ENCODE results near the gene KRT76.

KRT76 gene

DNA sequence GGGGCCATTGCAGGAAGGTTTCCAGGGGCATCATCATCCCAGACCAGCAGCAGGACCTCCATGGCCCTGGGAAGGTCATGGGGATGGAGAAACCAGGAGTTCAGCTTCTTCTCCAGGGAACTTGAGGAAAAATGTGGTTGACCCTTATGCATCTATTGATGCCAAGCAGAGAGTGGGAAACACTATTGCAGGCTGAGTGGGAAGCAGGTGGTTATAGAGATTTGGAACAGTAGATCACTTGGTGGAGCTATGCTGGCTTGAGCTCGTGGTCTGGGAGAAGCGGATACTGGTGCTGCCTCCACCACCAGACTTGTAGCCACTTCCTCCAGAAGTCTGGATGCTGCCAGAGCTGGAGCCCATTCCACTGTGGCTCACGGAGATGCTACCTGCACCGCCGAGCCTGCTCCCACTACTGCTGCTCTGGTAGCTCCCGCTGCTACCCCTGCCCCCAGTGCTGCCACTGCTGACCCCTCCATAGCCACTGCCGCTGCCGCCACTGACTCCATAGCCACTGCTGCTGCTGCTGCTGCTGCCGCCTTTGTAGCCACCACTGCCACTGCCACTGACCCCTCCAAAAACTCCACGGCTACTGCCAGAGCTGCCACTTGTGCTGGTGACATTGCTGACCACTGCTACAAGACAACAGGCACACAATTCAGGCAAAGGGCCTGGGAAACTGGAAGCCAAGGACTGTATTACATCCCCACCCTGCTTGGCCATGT is 8.5 kb downstream of the KRT76 start:
- TF ChIP-seq, protein P1, sequence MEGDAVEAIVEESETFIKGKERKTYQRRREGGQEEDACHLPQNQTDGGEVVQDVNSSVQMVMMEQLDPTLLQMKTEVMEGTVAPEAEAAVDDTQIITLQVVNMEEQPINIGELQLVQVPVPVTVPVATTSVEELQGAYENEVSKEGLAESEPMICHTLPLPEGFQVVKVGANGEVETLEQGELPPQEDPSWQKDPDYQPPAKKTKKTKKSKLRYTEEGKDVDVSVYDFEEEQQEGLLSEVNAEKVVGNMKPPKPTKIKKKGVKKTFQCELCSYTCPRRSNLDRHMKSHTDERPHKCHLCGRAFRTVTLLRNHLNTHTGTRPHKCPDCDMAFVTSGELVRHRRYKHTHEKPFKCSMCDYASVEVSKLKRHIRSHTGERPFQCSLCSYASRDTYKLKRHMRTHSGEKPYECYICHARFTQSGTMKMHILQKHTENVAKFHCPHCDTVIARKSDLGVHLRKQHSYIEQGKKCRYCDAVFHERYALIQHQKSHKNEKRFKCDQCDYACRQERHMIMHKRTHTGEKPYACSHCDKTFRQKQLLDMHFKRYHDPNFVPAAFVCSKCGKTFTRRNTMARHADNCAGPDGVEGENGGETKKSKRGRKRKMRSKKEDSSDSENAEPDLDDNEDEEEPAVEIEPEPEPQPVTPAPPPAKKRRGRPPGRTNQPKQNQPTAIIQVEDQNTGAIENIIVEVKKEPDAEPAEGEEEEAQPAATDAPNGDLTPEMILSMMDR (IDR thresholded peaks at IDR 0.05; ENCODE audit: extremely low read depth, missing control alignments), result no peak
- DNase-seq (ENCODE audit: low spot score), result no peak

DNA sequence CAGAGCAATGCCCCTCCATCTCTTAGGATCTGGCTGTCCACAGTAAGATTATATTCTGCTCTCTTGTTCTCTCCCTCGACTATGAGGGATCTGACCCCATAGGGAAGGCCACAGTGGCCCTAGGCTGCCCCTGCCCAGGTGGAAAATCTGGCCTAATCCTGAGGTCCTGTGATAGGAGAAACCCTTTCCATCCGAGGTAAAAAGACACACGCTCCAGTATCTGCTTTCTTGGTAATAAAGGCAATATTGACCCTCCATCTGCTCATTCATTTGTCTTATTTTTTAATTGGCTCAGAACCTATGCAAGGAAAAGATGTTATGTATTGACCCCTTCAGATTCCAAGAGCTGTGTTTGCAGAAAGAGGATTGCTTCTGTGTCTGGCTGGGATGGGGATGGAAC is 9.7 kb downstream of the KRT76 start:
- TF ChIP-seq, protein P1 (IDR thresholded peaks at IDR 0.05; ENCODE audit: extremely low read depth, missing control alignments), result no peak

DNA sequence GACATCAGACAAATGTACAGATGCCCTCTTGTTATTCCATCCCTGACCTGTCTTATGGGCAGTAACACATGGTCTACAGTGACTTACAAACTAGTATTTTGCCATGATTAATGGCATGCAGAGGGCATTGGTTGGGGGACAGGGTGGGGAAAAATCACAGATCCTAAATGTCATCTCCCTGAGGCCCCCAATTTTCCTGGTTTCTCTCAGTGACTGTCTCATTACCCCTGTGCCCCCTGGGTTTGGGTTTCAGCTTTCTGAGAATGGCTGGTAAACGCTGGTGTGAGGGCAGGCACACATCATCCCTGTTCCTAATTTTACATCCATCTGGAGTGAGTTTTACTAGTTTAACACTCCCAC is 10.1 kb downstream of the KRT76 start:
- DNase-seq (ENCODE audit: low spot score), result no peak
- TF ChIP-seq, protein P1 (IDR thresholded peaks at IDR 0.05; ENCODE audit: extremely low read depth, missing control alignments), result no peak

More for the DNA sequence above, 9.7 kb downstream of the KRT76 start:
- DNase-seq (ENCODE audit: low spot score), result no peak

DNA sequence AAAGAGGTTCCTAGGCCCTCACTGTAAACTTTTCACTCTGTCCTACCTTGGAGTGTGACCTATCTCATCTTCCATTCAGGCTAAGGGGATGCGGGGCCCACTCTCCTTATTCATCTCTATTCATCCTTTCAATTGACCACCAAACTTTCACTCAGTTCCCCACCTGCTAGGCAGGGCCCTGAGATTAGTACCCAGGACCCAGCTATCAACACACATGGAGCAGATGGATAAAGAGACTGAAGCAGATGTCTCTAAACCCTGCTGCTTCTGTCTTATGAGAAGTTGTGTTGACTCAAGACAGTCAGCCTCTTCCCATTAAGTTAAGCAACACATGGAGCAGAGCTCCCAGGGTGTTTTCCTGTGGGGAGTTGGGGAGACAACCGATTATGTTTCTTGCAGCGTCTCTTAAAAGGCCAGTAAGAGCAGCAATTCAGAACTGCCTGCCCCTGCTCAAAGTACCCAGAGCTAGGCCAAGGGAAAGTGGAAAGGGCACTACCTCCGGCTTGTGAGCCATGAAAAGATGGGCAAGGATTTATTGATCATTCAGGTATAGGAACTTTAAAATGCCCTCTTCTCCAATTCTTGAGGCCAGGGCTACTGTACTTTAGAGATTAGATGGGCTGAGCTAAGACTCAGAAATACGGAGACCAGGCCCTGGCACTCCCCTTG is 10.7 kb downstream of the KRT76 start:
- TF ChIP-seq, protein P1 (IDR thresholded peaks at IDR 0.05; ENCODE audit: extremely low read depth, missing control alignments), result no peak
- no peak for DNase-seq (ENCODE audit: low spot score)

DNA sequence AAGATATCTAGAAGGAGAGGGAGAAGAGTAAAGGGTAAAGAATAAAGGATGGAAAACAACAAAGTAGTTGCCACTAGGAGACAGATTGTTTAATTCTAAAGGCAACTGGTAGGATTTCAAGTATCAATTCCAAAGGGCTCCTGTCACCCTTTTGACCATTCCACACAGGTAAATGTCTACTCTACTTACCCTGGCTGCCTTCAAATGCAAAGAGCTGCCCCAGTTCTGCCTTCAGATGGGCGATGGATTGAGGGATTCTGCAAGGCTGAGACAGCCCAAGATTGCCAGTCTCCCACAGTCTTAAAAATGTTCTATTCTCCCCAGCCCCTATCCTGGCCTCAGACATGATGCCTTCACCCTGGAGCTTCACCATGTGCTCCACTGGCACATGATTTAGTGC is 11.4 kb downstream of the KRT76 start:
- DNase-seq (ENCODE audit: low spot score), result no peak
- TF ChIP-seq, protein P1 (IDR thresholded peaks at IDR 0.05; ENCODE audit: extremely low read depth, missing control alignments), result no peak

DNA sequence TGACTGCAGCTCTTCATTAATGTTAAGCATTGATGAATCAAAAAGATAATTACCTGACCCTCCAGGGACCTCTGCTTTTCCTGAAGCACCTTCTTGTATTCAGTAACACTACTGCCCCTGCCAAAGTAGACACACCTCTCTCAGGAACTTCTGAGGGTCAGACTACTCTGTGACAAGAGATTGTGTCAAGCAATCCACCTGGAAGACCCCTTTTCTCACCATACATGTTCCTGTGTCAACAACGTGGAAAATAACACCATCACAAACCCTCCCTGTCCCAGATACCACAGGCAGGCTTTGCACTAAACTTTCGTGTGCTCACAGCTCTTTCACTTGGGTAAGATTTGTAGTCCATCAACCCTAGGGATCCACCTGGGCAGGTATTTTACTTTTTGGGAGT is 13.2 kb downstream of the KRT76 start:
- no peak for DNase-seq (ENCODE audit: low spot score)
- TF ChIP-seq, protein P1 (IDR thresholded peaks at IDR 0.05; ENCODE audit: extremely low read depth, missing control alignments), result no peak

DNA sequence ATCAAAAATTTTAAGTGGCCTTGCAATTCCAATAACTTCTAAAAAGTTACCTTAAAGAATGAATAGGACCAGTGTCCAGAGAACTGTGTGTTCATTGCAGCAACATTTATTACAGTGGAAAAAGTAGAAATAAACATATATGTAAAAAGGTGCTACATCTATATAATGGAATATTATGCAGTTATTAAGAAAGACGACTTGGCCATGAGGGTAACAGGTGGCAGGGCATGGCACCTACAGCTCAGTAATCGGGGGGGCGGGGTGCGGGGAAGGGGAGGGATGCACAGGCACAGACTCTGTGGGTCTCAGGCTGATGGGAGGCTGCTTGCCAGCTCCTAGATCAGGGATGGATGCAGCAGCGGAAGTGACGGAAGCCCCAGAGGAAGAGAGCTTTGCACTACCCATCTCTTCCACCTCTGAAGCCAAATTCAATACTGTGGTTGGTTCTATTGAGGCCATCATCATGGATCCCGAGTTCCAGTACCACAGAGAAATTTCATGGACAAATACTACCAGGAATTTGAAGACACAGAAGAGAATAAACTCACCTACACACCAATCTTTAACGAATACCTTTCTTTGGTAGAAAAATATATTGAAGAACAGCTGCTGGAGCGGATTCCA is 14.0 kb downstream of the KRT76 start:
- TF ChIP-seq, protein P1 (IDR thresholded peaks at IDR 0.05; ENCODE audit: extremely low read depth, missing control alignments), result no peak
- no peak for DNase-seq (ENCODE audit: low spot score)
